ENCODE measurements around the gene HOXD8.

The HOXD8 gene

DNA sequence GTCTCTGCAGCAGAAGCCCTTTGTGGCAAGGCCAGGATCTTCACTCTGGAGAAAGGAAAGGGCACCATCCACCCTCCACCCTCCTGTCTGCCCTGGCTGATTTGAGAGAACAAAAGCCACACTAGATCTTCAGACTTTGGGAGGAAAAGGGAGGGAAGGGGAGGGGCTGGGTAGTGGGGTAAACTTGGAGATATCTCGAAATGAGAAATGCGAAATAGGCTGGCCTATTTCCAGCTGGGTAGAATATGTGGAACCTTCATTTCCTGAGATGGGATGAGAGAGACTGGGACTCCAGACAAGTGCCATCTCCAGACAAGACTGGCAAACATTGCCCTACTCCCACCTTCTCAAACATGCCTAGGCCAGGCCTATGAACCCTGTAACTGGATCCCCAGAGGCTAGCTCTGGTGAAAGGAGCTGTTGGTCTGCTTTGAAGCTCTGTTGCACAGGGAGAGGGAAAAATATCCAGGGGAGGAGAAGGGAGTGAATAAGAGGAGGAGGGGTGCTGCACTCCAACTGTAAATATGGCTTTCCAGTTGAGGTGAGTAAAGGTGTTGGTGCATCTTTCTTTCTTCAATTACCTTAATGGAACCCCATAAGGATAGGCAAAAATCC, 28.2 kb upstream of the HOXD8 start:
- no peak overlapping the region for H3K4me3 ChIP-seq (ENCODE audit: low read depth, low read length)
- DNase-seq (ENCODE audit: low read depth), result no peak

DNA sequence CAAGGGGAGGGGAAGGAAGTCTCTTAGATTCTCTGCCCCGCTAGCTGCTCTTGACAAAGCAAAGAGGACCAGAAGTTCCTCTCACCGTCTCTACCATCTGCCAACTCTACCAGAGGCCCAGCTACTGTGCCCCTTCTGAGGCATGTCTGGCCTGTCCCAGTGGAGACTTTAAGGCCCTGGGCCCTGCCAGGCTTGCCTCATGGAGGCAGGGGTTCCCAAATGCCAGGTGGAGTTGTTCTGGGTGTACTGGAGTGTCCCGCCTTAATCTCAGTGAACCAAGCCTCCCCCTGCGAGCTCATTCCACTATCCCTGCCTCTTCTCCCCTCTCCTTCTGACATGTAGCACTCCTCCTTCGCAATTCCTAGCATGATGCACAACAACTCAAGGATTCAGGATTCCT, 27.7 kb upstream of the HOXD8 start:
- no peak for DNase-seq (ENCODE audit: low read depth)
- no peak overlapping the region for H3K4me3 ChIP-seq (ENCODE audit: low read depth, low read length)

DNA sequence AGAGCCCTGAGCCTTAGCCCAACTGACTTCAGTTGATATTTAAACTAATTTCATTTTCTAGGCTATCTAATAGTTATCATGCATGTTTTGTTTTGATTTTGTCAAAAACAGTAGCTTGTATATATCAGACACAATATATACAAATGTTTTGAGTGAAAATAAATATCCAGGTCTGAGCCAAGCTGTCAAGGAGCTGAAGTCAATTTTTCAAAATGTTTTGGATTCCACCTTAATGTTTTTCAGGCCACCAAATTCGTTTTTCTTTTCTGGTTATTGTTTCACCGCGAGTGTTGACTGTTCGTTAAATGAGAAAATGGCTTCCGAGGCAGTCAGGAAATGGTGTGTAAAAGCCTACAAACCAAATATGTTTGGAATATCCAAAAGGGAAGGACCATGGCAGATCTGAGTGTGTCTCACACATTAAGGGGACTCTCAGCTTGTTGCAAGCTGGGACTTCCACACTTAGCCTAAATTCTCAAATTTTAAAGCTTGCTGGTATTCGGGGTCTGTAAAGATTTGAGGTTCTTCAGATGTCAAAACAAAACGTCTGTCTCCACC, 27.1 kb upstream of the HOXD8 start:
- no peak overlapping the region for H3K4me3 ChIP-seq (ENCODE audit: low read depth, low read length)
- DNase-seq (ENCODE audit: low read depth), result no peak

DNA sequence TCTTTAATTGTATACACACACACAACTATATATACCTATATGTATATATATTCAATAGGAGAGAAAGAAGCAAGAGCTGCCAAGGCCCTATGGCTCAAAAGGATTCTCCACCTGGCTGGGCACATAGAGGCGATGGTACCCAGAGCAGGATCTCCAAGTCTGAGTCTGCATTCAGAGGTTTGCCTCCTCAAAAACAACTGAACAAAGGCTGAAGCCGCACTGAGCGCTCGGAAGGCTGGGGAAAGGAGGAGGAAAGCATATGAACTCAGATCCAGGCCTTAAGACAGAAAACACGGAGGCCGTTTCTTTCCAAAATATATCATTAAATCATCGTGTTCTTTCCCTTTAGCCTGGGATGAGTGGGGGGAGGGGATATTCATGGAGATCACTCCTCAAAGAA, 26.3 kb upstream of the HOXD8 start:
- DNase-seq (ENCODE audit: low read depth), result no peak
- H3K4me3 ChIP-seq (ENCODE audit: low read depth, low read length), result no peak overlapping the region

DNA sequence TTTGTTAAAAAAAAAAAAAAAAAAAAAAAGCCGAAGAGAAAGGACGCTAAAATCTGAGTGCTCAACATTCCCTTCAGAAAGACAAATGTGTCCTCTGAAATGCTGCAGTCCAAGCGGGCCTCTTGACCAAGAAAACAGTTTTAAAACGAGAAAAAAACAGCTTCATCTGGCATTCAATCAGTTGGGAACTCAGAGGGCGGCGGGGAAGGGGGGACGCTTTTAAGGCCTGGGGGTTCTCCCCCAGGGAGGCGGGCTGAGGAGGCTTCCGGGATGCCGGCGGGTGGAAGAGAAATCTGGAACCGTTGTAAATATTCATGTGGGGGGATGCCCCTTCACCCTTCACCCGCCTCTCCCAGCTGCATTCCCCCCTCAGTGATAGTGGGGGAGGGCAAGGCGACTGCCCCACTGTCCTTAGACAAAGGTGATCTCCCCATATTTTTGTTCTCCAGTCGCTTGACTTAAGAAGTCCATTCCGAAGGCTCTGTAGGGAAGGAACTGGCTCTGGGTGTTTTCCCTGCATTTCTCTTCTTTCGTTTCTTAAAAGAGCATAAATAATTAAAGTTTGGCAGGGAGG, 25.7 kb upstream of the HOXD8 start:
- no peak for DNase-seq (ENCODE audit: low read depth)
- H3K4me3 ChIP-seq (ENCODE audit: low read depth, low read length), result no peak overlapping the region

DNA sequence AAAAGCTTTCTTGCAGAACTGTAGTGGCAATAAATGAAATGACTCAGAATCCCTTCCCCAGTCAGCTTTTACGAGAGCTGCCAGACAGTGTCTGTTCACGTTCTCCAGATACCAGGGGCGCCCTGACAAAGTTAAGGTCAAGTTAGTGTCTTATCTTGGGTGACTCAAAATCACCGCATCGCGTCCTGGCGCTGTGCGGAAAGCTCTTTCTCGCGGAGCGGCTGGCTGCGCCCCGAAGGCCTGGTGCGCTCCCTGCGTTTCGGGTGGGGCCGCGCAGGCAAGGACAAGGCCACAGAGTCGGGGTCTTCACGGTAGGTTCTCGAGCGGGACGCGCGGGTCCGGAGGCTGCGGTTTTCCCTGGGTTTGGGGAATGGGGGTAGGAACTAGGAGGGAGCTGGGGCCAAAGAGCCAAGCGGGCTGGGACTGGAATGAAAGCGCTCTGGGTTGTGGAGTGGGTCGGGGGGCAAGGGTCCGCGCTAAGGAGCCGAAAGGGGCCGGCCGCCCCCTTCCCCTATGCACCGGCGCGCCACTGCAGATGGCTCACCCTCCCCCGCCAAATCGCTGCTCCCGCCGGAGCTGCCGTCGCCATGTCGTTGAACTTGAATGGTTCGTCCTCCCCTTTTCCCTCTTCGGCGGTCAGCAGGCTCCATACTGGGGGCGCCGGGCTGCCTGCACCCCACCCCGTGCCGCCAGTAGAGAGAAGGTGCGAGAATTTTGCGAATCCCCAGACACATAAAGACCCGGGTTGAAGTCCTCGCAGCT, 25.0 kb upstream of the HOXD8 start:
- no peak for DNase-seq (ENCODE audit: low read depth)
- no peak overlapping the region for H3K4me3 ChIP-seq (ENCODE audit: low read depth, low read length)

DNA sequence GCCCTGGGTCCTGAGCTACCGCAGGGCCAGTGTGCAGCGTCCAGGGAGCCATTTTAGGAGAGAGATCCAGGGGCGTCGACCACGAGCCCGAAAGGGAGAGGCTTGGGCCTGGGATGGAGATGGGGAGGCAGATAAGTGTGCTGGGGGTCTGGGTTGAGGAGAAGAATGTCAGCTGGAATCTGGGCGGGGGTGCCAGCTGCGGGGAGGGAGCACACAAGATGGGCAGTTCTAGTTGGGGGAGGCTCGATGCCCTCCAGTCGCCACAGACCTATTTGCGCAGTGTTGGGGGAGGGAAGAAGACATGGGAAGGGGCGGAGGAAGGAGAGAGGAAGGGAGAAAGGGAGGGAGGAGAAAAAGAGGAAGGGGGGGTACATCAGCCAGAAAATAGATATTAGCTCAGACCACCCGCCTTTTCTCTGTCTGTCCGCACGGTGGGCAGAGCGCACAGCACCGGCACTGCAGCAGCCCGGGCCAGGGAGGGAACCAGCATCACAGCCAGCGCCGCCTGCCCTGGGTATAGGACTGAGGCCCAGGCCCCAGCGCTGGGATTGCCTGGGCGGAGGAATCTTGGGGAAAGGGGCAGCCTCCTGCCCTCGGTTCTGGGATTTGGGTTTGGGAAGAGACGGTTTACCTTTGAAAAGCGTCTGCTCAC, 24.3 kb upstream of the HOXD8 start:
- no peak for DNase-seq (ENCODE audit: low read depth)
- H3K4me3 ChIP-seq (ENCODE audit: low read depth, low read length), result no peak overlapping the region

DNA sequence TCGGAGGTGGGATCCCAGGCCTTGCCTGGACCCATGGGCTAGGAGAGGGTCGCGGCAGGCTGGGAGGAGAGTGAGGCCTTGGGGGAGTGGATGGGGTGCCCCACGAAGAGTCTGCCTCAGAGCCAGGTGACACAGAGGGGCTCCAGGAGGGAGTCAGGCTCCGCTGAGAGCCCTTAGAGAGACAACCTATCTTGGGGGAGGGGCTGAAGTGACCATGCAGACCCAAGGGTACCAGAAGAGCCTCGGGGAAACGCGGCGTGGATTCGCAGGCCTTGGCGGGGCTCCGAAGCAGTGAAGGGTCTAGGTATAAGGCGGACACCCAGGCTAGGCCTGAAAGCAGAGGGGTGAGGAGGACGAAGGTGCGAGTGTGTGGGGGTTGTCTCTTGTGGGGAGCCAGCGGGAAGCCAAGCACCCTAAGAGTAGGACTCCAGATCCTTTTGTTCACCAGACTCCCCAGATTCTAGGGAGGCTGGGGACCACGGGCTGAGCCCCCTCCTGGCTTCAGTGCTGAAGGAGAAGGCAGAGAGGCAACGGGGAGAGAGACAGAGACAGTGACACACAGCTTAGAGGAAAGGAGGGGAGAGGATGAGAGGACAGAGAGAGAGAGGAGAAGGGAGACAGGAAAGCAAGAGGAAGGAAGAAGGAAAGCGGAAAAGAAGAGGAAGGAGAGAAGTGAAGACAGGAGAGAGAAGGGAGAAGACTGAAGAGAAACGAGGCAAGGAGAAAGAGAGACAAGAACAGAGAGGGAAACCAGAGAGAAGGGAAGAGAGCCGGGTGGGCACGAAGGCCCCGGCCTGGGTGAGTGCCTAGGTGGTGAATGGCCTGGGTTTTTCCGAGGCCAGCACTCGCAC, 23.6 kb upstream of the HOXD8 start:
- no peak overlapping the region for H3K4me3 ChIP-seq (ENCODE audit: low read depth, low read length)
- DNase-seq (ENCODE audit: low read depth), result no peak

DNA sequence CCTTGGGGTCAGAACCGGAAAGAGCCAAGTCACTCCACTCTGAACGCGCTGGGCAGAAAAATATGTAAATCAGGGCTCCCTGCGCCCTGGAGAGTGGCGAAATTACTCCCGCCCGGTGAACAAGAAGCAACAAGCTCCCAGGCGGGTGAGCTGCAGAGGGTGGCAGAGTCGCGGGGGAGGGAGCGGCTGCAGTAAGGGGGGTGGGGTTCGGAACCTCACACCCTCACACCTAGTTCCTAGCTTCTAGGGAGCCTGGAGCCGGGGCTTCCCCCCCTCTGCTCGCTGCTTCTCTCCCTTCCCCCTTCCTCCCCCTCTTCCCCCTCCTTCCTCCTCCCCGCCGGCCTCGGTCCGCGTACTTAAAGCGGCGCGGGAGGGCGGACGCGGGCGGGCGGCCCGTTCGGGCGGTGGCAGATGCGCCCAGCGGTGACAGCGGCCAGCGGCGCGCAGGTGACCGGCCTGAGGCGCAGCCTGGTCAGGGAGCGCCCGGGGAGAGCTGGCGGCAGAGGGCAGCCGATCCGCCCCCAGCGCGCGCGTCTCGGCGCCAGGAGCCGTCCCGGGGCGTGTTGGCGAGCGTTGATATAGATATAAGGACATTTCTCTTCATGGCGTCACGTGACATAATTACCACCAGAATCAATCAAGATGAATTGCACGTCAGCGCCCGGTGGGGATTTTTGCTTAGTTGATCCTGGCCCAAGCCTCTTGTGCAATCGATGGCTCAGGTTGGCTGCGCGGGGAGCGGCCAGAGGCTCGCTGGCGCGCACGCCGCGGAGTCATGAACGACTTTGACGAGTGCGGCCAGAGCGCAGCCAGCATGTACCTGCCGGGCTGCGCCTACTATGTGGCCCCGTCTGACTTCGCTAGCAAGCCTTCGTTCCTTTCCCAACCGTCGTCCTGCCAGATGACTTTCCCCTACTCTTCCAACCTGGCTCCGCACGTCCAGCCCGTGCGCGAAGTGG, 22.6 kb upstream of the HOXD8 start, which contains the start of gene HOXD11:
TSS of gene HOXD11 (plus strand) at position 700 of the 959 bp plus-strand sequence. CDS start at position 776, 76 bp downstream.
- DNase-seq (ENCODE audit: low read depth), result no peak
- no peak within 1 kb of the TSS for H3K4me3 ChIP-seq (ENCODE audit: low read depth, low read length)

DNA sequence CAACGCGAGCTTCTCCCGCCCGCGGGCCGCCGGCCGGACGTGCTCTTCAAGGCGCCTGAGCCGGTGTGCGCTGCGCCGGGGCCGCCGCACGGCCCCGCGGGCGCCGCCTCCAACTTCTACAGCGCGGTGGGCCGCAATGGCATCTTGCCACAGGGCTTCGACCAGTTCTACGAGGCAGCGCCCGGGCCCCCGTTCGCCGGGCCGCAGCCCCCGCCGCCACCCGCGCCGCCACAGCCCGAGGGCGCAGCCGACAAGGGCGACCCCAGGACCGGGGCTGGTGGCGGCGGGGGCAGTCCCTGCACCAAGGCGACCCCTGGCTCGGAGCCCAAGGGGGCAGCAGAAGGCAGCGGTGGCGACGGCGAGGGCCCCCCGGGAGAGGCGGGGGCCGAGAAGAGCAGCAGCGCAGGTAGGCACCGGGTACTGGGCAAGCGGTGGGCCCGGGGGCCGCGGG, 21.7 kb upstream of the HOXD8 start:
- H3K4me3 ChIP-seq (ENCODE audit: low read depth, low read length), result no peak overlapping the region
- no peak for DNase-seq (ENCODE audit: low read depth)

DNA sequence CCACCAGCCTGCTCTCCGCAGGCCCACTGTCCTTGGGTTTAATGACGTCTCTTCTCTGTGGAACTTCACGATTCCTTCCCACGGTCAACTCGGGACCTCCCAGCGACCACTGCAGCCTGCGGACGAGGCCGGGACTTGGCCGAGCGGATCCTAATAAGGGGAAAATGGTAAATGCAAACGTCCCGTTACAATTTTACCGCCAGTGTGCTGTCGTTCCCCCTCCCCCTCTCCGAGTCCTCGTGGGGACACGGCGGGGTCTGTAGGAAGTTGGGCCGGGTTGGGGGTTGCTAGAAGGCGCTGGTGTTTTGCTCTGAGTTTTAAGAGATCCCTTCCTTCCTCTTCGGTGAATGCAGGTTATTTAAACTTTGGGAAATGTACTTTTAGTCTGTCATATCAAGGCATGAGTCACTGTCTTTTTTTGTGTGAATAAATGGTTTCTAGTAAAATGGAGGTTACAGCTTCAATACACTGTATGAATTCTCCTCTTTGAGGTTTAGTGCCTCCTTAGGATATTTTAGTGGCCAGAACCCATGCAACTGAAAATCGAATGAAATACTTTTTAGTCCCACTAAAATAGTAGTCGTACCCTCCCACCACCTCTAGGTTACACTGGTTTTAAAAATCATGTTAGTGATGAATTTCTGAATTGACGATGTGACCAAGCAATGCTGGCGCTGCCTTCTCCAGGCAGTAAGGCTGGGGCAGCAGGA, 20.2 kb upstream of the HOXD8 start:
- no peak overlapping the region for H3K4me3 ChIP-seq (ENCODE audit: low read depth, low read length)
- DNase-seq (ENCODE audit: low read depth), result no peak

DNA sequence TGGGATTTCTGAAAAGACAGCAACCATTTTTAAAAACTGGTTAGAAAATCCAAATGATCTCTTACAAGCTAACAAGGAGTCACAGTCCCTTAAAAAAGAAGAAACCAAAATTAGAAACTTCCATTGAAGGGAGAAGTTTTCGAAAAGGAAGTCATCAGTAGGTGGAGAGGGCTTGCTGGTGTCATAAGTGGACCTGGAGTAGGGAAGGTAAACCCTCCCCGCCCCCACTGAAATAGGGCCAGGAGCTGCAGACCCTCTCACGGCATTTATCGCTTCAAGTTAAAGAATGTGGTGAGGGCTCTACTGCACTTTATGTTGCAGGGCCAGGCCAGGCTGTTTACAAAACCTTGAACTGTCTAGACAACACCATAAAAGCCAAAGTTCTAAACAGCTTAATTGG, 19.6 kb upstream of the HOXD8 start:
- DNase-seq (ENCODE audit: low read depth), result no peak
- H3K4me3 ChIP-seq (ENCODE audit: low read depth, low read length), result no peak overlapping the region

DNA sequence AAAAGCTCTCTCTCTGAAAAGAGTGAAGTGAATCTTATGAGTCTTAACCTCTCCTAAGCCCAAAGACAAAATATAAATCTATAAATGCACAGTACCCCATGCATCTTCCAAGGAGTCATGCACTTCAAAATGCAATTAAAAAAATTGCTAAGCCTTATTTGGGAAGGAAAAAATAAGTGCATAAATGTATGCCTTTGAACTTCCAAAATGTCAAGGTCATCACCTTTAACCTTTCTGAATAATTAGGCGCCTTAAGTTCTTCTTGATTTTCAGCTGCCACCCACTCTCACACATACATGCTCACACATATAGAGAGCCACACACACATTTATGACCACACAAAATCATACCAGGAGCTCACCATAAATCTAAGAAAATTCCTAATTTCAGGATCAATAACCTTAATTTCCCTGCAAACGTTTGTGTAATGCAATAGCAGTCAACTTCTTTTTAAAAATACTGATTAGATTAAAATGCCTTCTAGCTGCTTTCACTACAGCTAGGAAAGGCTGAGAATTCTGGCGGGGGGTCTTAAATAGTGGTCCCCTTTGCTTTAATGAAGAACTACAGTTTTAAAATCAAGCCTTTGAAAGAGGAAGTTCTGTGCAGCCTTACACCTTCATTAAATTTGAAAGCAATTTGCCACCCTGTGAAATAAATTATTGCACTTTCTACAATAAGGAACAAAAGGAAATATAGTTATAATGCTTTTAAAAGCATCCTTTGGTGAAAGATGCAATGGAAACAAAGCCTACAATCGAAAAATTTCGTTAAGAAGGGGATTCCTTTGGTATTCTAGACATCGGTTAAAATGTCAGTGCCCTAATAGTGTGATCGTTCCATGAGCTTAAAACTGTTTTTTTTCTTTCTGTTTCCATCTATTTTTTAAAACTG, 18.8 kb upstream of the HOXD8 start:
- no peak for DNase-seq (ENCODE audit: low read depth)
- no peak overlapping the region for H3K4me3 ChIP-seq (ENCODE audit: low read depth, low read length)

DNA sequence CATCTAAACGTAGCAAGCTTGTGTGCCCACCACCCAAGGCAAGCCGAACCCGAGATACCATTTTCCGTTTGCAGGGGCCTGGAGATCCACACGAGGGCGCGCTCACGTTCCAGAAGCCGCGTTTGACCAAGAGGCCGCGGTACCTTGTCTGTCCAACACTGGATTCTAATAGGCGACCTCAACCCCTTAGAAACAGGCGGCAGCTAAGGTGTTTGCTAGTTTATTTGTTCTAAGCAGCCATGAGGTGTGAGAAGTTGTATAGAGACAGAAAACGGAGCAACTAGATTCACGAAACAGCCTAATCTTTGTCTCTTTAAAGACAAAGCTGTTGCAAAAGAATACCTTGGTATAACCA, 18.2 kb upstream of the HOXD8 start:
- no peak for DNase-seq (ENCODE audit: low read depth)
- no peak overlapping the region for H3K4me3 ChIP-seq (ENCODE audit: low read depth, low read length)

DNA sequence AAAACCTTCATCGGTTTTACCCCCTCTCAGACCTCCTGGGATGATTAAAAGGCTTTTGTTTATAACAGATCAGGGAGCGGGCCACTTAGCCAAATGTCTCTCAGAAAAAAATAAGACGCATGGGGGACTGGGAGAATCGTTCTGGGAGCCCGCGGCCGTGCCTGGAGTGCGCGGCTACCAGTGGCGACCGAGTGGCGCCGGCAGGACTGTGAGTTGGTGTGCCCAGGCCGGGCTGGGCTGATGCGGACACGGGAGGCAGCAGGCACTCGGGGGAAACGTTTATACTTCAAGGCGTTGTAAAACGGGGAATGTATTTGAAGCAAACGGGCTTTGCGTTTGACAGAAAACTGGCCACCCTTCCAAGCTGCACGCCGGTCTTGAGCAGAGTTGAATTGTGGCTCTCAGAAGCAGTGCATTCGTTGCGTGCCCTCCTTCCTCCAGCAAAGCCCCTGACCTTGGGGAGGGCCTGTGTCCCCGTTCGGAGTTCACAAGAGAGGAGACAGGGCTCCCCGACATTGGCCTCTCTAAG, 17.6 kb upstream of the HOXD8 start:
- DNase-seq (ENCODE audit: low read depth), result no peak
- no peak overlapping the region for H3K4me3 ChIP-seq (ENCODE audit: low read depth, low read length)
